SKM-1 (cell line): ENCODE results near the gene RBMX.

Experiments used
- DNase-seq: peaks from one replicate; lab custom pipeline; 2025; ENCODE audit not compliant: unreplicated experiment; lab: John Stamatoyannopoulos, UW

Gene RBMX

GRCh38 chrX:136849395-136849794 lies 31.1 kb downstream of the RBMX start:
- no peak for DNase-seq

GRCh38 chrX:136847874-136848273 lies 32.7 kb downstream of the RBMX start:
- DNase-seq: no peak

GRCh38 chrX:136839196-136839595 lies 41.3 kb downstream of the RBMX start:
- DNase-seq: no peak

- no peak for DNase-seq
Measured at GRCh38 chrX:136835761-136836160, 44.8 kb downstream of the RBMX start.

GRCh38 chrX:136829413-136829812 lies 51.1 kb downstream of the RBMX start:
- DNase-seq: no peak

GRCh38 chrX:136828830-136829229 lies 51.7 kb downstream of the RBMX start:
- DNase-seq: peak; percentile 4

- no peak for DNase-seq
Measured at GRCh38 chrX:136827026-136827425, 53.5 kb downstream of the RBMX start.

GRCh38 chrX:136825771-136826170 lies 54.8 kb downstream of the RBMX start:
- DNase-seq: no peak
